CD14-positive monocyte (primary cell): Measurements from ENCODE around the gene STX18. TPM values are rescaled to one million over a fixed set of nuclear protein-coding genes. Genes with fewer than 3 reads are reported as not detected.

Experiments used
- DNase-seq, 3 donors: peaks; one replicate each; pipeline ENCODE4 v3.0.0-alpha.2; 2011 to 2022
- H2AFZ ChIP-seq: 2 replicates; pipeline ENCODE4 v1.6.0; 2012; ENCODE audit warnings: mild to moderate bottlenecking, low read depth, low read length, inconsistent platforms; ENCODE audit not compliant: insufficient read depth, poor library complexity, severe bottlenecking
- H3K27ac ChIP-seq, 2 donors: 1 replicate in 1 of 2; 2 replicates in 1 of 2; pipeline ENCODE4 v1.5.1; 2012 to 2013; ENCODE audit warnings: low read length in 2 of 2, control low read depth in 1 of 2, inconsistent platforms in 1 of 2, low read depth in 1 of 2, mild to moderate bottlenecking in 1 of 2
- H3K27me3 ChIP-seq, 2 donors: one replicate each; pipeline versions ENCODE4 v1.6.0 to v1.6.1; 2011 to 2013; ENCODE audit warnings: low read length in 2 of 2; ENCODE audit not compliant: control insufficient read depth in 2 of 2, insufficient read depth in 2 of 2
- H3K36me3 ChIP-seq, 2 donors: replicated peaks in 1 of 2; 1 replicate in 1 of 2; 2 replicates in 1 of 2; pipeline versions ENCODE4 v1.5.1 to v1.6.1; 2012 to 2013; ENCODE audit warnings: low read length in 2 of 2, control low read depth in 1 of 2, inconsistent platforms in 1 of 2, mild to moderate bottlenecking in 1 of 2; ENCODE audit not compliant: insufficient read depth in 2 of 2, control insufficient read depth in 1 of 2
- H3K4me1 ChIP-seq, 2 donors: 1 replicate in 1 of 2; 2 replicates in 1 of 2; pipeline versions ENCODE4 v1.5.1 to v1.6.1; 2012 to 2013; ENCODE audit warnings: low read length in 2 of 2, control low read depth in 1 of 2, inconsistent platforms in 1 of 2, mild to moderate bottlenecking in 1 of 2, moderate library complexity in 1 of 2; ENCODE audit not compliant: insufficient read depth in 2 of 2, control insufficient read depth in 1 of 2
- H3K4me2 ChIP-seq: replicated peaks from 2 replicates; pipeline ENCODE3; 2012; ENCODE audit warnings: low read length, moderate library complexity, mild to moderate bottlenecking; ENCODE audit not compliant: poor library complexity, severe bottlenecking; ENCODE audit errors: extremely low read depth
- H3K4me3 ChIP-seq, 3 experiments: fragments of 200-600 bp in 1 of 3; sonication (generic) in 1 of 3; replicated peaks in 1 of 3; 1 replicate in 2 of 3; 2 replicates in 1 of 3; pipeline ENCODE4 v1.5.1; 2011 to 2013; ENCODE audit warnings: low read length in 3 of 3, mild to moderate bottlenecking in 3 of 3, control low read depth in 2 of 3, low read depth in 2 of 3, inconsistent platforms in 1 of 3, moderate library complexity in 1 of 3
- H3K79me2 ChIP-seq: 2 replicates; pipeline ENCODE4 v1.6.0; 2012; ENCODE audit warnings: mild to moderate bottlenecking, control low read depth, inconsistent platforms, low read length, moderate library complexity; ENCODE audit not compliant: insufficient read depth
- H3K9ac ChIP-seq: 2 replicates; pipeline ENCODE4 v1.6.0; 2017; ENCODE audit warnings: low read length, mild to moderate bottlenecking; ENCODE audit not compliant: insufficient read depth, poor library complexity, severe bottlenecking
- H3K9me3 ChIP-seq, 2 donors: replicated peaks in 1 of 2; 1 replicate in 1 of 2; 2 replicates in 1 of 2; pipeline versions ENCODE4 v1.5.1 to v1.6.1; 2012 to 2013; ENCODE audit warnings: low read length in 2 of 2, control low read depth in 1 of 2; ENCODE audit not compliant: control insufficient read depth in 1 of 2, insufficient read depth in 1 of 2
- H4K20me1 ChIP-seq: 2 replicates; pipeline ENCODE4 v1.6.0; 2012; ENCODE audit warnings: mild to moderate bottlenecking, low read length, control low read depth, moderate library complexity; ENCODE audit not compliant: insufficient read depth
- H3K27ac Mint-ChIP-seq, 7 donors: one replicate each; pipeline ENCODE4 v1.8.0; 2020; ENCODE audit warnings: mild to moderate bottlenecking in 7 of 7, mixed read lengths in 7 of 7, moderate library complexity in 6 of 7, inconsistent platforms in 2 of 7
- H3K27me3 Mint-ChIP-seq, 3 donors: one replicate each; pipeline ENCODE4 v1.8.0; 2021 to 2022; ENCODE audit warnings: low read depth in 3 of 3, mild to moderate bottlenecking in 3 of 3, mixed read lengths in 3 of 3, moderate library complexity in 3 of 3, inconsistent platforms in 1 of 3
- H3K36me3 Mint-ChIP-seq, 2 donors: one replicate each; pipeline ENCODE4 v1.8.0; 2020; ENCODE audit warnings: mixed read lengths in 2 of 2, inconsistent platforms in 1 of 2, mild to moderate bottlenecking in 1 of 2
- H3K4me1 Mint-ChIP-seq: one replicate; pipeline ENCODE4 v1.8.0; 2020; ENCODE audit warnings: mild to moderate bottlenecking, mixed read lengths
- H3K4me3 Mint-ChIP-seq, 2 donors: one replicate each; pipeline ENCODE4 v1.8.0; 2020; ENCODE audit warnings: mild to moderate bottlenecking in 2 of 2, mixed read lengths in 2 of 2, moderate library complexity in 1 of 2
- H3K9me3 Mint-ChIP-seq, 7 donors: one replicate each; pipeline ENCODE4 v1.8.0; 2020 to 2022; ENCODE audit warnings: mixed read lengths in 7 of 7, mild to moderate bottlenecking in 6 of 7, moderate library complexity in 6 of 7, inconsistent platforms in 2 of 7
- WGBS: methylation state at CpG from one replicate; pipeline ENCODE4 v1.1.5; 2013; ENCODE audit warnings: missing lambda C conversion rate; ENCODE audit not compliant: insufficient coverage; 5-methylcytosine and 5-hydroxymethylcytosine counted together
- intact Hi-C, 2 donors: fragments of 100-400 bp; cut with micrococcal nuclease; formaldehyde crosslinking; loops; one replicate each; pipeline versions ENCODE4 v1.15.0 to v1.15.1; 2023
- polyA plus RNA-seq, 3 donors: library from polyadenylated mRNA; depleted of rRNA in 1 of 3; unstranded in 2 of 3; stranded (reverse) in 1 of 3; fragments of 300-500 nt in 2 of 3; fragments of >200 nt in 1 of 3; fragmentation: Illumina TruSeq in 2 of 3; gene quantifications; 1 replicate in 2 of 3; 2 replicates in 1 of 3; pipeline ENCODE4 v1.2.3, GENCODE V29; 2012 to 2021
- TF ChIP-seq, protein P1 (sequence below): fragments of 200-600 bp; IDR thresholded peaks from one replicate; pipeline ENCODE4 v1.8.0; 2022; ENCODE audit warnings: antibody characterized with exemption, mild to moderate bottlenecking

The STX18 gene
- polyA plus RNA-seq, 3 donors, result 19.0 to 24.1 (median 19.6) TPM

DNA sequence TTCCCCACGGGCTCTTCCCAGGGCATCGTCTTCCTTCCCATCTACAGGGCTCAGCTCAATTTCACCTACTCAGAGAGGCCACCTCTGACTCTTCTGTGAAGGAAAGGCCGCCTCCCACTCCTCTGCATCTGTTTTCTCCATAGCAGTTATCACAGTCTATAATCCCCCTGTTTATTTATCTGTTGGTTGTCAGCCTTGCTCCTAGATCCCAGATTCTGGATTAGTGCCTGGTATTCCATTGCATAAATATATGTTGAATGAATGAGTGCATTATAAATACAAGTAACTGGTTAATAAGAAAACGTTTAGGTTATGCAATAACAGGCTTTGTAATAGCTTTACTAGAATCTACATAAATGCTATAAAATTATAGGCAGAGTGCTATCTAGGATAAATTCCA lies 102.1 kb downstream of the STX18 start:
- Histone ChIP-seq H3K27ac (no peak overlapping the region), H3K4me2 (no peak overlapping the region), H3K4me1 (no peaks in the 10 kb centered on the region), H3K36me3 (peaks cover 46 to 70% of the 10 kb centered on the region in 2 donors), H3K27me3 (no peaks in the 10 kb centered on the region), H3K9ac (no peak overlapping the region), H2AFZ (no peak overlapping the region), H4K20me1 (no peaks in the 10 kb centered on the region), H3K79me2 (no peaks in the 10 kb centered on the region), H3K9me3 (no peaks in the 10 kb centered on the region), H3K4me3 (no peak overlapping the region)
- intact Hi-C loops, result no loop called here
- Mint-ChIP-seq H3K9me3 (no peaks in the 10 kb centered on the region), H3K4me1 (no peaks in the 10 kb centered on the region), H3K4me3 (no peak overlapping the region), H3K36me3 (peaks cover 51 to 61% of the 10 kb centered on the region in 2 donors), H3K27me3 (no peaks in the 10 kb centered on the region), H3K27ac (peak overlapping the region in 1 of 7 donors; percentile 84)
- TF ChIP-seq, protein P1, sequence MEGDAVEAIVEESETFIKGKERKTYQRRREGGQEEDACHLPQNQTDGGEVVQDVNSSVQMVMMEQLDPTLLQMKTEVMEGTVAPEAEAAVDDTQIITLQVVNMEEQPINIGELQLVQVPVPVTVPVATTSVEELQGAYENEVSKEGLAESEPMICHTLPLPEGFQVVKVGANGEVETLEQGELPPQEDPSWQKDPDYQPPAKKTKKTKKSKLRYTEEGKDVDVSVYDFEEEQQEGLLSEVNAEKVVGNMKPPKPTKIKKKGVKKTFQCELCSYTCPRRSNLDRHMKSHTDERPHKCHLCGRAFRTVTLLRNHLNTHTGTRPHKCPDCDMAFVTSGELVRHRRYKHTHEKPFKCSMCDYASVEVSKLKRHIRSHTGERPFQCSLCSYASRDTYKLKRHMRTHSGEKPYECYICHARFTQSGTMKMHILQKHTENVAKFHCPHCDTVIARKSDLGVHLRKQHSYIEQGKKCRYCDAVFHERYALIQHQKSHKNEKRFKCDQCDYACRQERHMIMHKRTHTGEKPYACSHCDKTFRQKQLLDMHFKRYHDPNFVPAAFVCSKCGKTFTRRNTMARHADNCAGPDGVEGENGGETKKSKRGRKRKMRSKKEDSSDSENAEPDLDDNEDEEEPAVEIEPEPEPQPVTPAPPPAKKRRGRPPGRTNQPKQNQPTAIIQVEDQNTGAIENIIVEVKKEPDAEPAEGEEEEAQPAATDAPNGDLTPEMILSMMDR, result no peak
- WGBS, result 96% methylated on average over 2 of the region's 4 CpGs
- no peak for DNase-seq

DNA sequence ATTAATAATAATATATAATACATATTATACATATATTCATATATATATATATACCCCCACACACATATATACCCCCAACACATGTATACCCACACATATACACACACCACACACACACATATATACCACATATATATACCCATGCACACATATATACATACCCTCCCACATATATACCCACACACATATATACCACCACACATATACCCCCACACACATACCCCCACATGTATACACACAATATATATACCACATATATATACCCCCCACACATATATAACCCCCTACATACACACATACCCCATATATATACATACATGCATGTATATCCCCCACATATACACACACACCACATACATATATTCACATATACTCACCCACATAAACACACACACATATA lies 103.0 kb downstream of the STX18 start:
- Mint-ChIP-seq H3K36me3 (peaks cover 50 to 64% of the 10 kb centered on the region in 2 donors), H3K4me3 (no peak overlapping the region), H3K9me3 (no peaks in the 10 kb centered on the region), H3K4me1 (no peaks in the 10 kb centered on the region), H3K27me3 (no peaks in the 10 kb centered on the region), H3K27ac (no peak overlapping the region)
- DNase-seq, result no peak
- H4K20me1 ChIP-seq, result no peaks in the 10 kb centered on the region
- H3K9ac ChIP-seq, result no peak overlapping the region
- H3K4me2 ChIP-seq, result no peak overlapping the region
- no peaks in the 10 kb centered on the region for H3K4me1 ChIP-seq
- H3K9me3 ChIP-seq, result no peaks in the 10 kb centered on the region
- no peak overlapping the region for H3K4me3 ChIP-seq
- H3K36me3 ChIP-seq, result peaks cover 46 to 71% of the 10 kb centered on the region in 2 donors
- H3K27me3 ChIP-seq, result no peaks in the 10 kb centered on the region
- TF ChIP-seq, protein P1, result no peak
- no peak overlapping the region for H3K27ac ChIP-seq
- H3K79me2 ChIP-seq, result no peaks in the 10 kb centered on the region
- H2AFZ ChIP-seq, result no peak overlapping the region
- intact Hi-C loops, result no loop called here
